Measurements from ENCODE around the gene CPNE1.

CPNE1 gene

DNA sequence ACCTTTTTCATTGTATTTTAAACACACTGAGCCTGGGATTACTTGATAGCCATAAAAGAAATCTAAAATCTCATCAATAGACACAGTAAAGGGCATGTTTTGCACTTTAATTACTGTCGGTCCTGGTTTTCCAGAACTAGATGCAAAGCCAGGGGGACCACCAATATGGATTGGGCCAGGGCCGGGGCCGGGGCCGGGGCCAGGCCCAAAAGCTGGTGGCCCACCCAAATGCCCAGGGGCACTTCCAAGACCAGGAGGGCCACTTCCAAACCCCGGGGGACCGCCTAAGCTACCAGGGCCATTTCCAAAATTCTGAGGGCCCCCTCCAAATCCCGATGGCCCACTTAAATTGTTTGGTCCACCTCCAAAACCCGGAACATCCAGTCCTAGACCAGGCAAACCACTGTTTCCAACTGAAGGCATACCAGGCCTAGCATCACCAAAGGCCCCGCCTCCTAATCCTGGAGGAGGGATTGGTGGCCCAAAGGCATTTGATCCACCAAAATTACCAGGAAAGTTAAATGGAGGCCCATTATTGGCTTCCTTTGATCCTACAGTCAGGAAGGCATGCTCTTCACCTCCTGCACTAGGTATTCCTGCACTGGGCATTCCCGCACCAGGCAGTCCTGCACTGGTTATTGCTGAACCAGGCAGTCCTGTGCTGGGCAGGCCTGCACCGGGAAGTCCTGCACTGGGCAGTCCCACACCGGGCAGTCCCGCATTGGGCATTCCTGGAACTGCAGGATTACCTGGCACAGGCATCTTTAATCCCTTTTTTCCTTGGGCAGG lies 11.9 kb downstream of the CPNE1 start:
- no peak for DNase-seq

- DNase-seq: no peak
Measured at GRCh38 chr20:35651958-35652357, 12.7 kb downstream of the CPNE1 start.

DNA sequence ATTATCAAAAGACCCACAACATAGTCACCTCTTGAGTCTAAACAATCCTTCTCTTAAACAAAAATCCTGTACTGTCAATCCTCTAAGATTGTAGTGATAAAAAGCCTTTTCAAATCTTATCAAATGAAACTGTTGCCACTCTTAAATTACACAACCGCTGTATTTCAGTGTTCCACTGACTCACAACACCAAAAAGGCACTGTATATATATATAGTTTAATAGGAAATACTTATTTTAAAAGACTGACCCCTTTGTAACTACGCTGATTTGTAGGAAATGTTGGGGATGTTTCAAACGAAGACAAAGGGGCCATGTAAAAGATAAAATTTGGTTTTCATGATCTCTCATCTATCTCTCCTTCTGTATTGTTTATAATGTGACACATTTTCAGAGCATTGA lies 14.1 kb downstream of the CPNE1 start:
- DNase-seq: no peak

GRCh38 chr20:35648836-35649235 lies 15.9 kb downstream of the CPNE1 start:
- no peak for DNase-seq

DNA sequence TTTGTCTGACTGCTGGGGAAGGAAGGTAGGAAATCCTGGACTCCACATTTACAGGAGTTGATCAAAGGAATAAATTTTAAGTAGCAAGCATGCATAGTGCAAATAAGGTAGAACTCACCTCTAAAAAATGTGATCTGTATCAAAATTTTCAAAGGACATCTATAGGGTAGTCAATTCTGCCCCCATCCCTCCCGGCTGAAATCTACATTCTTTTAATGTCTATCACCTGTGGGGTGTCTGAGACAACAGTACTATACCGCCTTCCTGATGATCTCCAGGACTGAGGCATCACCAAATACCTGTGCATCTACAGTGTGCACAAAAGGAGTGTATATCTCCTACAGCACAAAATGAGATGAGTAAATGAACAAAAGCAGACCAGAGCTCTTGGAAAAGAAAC lies 19.9 kb downstream of the CPNE1 start:
- DNase-seq: no peak

DNA sequence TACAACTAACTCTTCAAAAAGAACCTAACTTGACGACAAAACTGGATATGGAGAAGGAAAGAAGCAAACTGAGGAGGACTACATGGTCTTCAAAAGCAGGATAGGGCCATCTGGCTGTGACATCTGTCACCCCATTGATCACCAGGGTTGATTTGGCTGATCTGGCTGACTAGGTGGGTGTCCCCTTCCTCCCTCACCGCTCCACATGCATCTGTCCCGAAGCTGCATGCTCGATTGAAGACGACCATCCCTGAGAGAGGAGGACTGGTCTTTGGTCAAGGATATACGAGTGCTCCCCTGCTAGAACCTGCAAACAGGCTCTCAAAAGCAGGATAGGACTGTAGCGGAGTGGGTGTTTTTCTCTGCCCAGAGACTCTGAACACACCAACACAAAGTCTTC lies 21.7 kb downstream of the CPNE1 start:
- DNase-seq: no peak

- no peak for DNase-seq
Measured at GRCh38 chr20:35641743-35642142, 23.0 kb downstream of the CPNE1 start.

DNA sequence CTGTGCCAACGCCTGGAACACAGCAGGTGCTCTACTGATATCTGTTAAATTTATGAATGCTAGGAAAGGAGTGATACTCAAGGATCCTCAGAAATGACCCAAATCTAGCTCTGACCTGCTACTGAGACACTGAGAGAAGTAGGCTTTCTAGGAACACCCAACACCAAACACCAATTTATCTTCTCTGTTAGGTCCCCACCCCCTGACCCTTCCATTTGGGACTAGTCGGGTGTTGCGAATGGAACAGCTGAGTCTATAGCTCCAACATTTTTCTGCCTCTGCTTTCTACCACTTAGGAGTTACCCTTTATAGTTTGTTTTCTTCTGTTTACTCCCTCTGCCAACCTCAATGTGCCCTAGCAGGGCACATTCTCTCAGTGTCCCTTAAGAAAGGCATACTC lies 24.0 kb downstream of the CPNE1 start:
- no peak for DNase-seq

GRCh38 chr20:35638751-35639150 lies 25.9 kb downstream of the CPNE1 start:
- DNase-seq: no peak

GRCh38 chr20:35637276-35637675 lies 27.4 kb downstream of the CPNE1 start:
- DNase-seq: no peak

- DNase-seq: no peak
Measured at GRCh38 chr20:35636095-35636494, 28.6 kb downstream of the CPNE1 start.

- no peak for DNase-seq
Measured at GRCh38 chr20:35635652-35636051, 29.0 kb downstream of the CPNE1 start.

- DNase-seq: no peak
Measured at GRCh38 chr20:35632539-35633115, 32.1 kb downstream of the CPNE1 start.

DNA sequence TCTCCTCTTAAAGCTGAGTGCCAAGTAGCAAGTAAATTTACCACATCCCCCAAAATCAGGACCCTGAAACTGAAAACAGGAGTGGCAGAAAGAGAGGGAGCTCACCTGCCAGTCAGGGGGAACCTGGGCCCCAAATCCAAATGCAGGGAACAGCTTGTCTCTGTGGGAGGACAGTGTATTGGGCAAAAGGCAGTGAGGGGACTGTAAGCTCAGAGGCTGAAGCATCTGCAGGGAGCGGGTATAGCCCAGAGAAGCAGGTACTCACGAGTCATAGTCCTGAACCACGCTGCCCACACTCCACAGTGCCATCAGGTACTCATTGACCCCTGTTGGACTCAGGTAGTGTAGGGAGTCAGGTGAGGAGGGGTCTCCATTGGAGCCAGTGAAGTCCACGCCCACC lies 34.1 kb downstream of the CPNE1 start:
- no peak for DNase-seq

DNA sequence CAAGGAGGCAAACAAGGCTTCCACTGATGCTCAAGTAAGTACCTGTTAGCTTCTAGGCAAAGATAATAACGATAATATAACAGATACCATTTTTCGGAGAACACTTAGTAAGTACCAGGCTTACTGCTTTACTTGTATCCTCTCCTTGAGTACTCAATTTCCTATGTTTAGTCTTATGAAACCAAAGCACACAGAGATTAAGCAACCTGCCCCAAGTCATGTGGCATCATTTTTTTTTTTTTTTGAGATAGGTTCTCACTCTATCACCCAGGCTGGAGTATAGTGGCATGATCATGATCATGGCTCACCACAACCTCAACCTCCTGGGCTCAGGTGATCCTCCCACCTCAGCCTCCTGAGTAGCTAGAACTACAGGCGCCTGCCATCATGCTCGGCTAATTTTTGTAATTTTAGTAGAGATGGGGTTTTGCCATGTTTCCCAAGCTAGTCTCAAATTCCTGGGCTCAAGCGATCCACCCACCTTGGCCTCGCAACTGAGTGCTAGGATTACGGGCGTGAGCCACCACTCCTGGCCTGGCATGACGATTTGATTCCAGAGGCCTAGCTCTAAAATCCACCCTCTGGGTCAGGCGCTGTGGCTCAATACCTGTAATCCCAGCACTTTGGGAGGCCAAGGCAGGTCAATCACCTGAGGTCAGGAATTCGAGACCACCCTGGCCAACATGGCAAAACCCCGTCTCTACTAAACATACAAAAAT lies 35.1 kb downstream of the CPNE1 start:
- DNase-seq: no peak

DNA sequence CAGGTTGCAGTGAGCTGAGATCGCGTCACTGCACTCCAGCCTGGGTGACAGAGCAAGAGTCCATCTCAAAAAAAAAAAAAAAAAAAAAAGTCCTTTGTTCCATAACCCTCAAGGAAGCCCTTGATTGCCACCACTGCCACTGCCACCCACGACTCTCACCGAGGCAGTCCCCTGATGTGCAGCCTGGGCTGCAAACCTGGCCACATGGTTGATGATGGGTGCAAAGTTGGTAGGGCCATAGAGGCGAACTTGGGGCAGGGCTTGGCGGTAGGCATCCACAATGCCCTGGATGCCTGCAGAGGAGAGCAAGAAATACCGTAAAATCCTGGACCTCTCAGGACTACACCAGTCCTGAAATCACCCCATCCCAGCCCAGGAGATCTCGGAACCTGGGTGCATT lies 37.6 kb downstream of the CPNE1 start:
- no peak for DNase-seq

DNA sequence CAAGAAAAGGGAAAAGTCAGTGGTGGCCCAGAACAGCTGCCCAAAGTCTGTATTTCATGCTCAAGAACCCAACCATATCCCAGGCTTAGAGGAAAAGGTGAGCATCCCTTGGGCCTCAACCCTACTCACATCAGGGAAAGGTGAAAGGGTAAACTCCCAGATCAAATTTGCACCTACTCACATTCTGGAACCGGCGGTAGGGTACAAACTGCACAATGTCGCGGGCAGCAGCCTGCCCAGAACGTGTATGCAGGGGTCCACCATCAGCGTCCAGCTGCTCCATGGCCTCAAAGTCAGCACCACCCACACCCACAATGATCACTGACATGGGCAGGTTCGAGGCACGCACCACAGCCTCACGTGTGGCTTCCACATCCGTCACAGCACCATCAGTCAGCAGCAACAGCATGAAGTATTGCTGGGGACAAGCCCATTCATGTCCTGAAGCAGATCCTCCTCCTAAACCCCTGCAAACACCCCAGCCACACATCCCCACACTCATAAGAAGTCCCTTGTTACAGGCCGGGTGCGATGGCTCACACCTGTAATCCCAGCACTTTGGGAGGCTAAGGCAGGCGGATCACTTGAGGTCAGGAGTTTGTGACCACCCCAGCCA lies 38.2 kb downstream of the CPNE1 start:
- no peak for DNase-seq

- DNase-seq: no peak
Measured at GRCh38 chr20:35625584-35626385, 38.9 kb downstream of the CPNE1 start.

DNA sequence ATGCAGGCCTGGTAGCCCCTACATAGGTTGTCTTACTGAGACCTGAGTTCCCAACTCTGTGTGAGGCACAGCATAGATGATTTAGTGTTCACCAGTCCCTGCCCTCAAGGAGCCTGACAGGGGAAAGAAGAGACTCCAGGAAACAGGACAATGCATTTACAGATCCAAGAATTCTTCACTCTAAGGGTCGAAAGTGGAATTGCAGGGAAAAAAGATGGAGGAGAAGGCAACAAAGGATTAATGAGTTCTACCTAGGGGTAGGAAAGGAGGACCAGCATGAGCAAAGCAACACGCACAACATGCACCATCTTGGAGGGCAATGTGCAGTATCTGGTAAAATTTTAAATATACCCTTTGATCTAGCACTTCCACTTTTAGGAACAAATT lies 43.1 kb downstream of the CPNE1 start:
- no peak for DNase-seq

DNA sequence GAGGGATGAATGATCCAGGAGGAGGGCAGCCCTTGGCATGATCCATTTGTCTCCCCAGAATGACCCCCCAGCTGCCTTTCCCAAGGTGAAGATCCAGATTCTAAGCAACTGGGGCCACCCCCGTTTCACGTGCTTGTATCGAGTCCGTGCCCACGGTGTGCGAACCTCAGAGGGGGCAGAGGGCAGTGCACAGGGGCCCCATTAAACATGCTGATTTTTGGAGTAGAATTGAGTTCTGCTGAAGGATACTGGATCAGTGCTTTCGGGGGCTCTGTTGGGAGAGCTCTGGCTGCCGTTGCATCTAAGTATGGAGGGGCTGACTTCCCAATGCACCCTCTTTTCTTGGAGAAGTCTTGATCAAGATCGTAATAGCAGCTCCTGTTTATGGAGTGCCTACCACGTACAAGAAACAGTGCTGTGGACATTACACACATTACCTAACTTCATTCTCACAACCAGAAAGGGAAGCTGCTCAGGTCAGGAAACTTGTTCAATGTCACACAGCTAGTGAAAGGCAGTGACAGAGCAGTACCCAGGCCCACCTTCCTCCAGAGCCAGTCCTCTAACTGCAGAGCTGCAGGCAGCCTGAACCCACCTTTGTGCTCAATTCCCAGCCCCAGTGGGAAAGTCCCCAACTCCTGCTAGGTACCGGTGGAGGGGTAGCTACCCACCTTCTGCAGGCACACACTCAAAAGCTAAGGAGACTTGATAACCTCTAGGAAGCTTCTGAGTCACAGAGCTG lies 43.7 kb downstream of the CPNE1 start:
- no peak for DNase-seq

GRCh38 chr20:35619196-35620095 lies 45.3 kb downstream of the CPNE1 start:
- peak; percentile 52 for DNase-seq
